Duodenal mucosa (tissue), 2 donors: ENCODE measurements around the gene ANO8.
A peak's percentile ranks its signal among the peaks of the same experiment; 100 is the strongest.

ENCODE experiments used
- H3K27ac ChIP-seq: one replicate; pipeline ENCODE4 v1.7.0; 2013; ENCODE audit warnings: low read depth, low read length
- H3K27me3 ChIP-seq, 2 donors: one replicate each; pipeline ENCODE4 v1.7.0; 2013; ENCODE audit warnings: low read length in 2 of 2, control low read depth in 1 of 2; ENCODE audit not compliant: insufficient read depth in 2 of 2, control insufficient read depth in 1 of 2
- H3K36me3 ChIP-seq, 2 donors: one replicate each; pipeline ENCODE4 v1.7.0; 2013; ENCODE audit warnings: low read length in 2 of 2, control low read depth in 1 of 2; ENCODE audit not compliant: insufficient read depth in 2 of 2, control insufficient read depth in 1 of 2
- H3K4me1 ChIP-seq, 2 donors: one replicate each; pipeline ENCODE4 v1.7.0; 2013; ENCODE audit warnings: low read length in 2 of 2, control low read depth in 1 of 2; ENCODE audit not compliant: insufficient read depth in 2 of 2, control insufficient read depth in 1 of 2
- H3K4me3 ChIP-seq, 2 donors: one replicate each; pipeline ENCODE4 v1.7.0; 2013; ENCODE audit warnings: low read length in 2 of 2, low read depth in 1 of 2
- H3K9ac ChIP-seq, 2 donors: one replicate each; pipeline ENCODE4 v1.7.0; 2013; ENCODE audit warnings: low read length in 2 of 2, low read depth in 1 of 2
- H3K9me3 ChIP-seq, 2 donors: one replicate each; pipeline ENCODE4 v1.7.0; 2013; ENCODE audit warnings: low read length in 2 of 2, control low read depth in 1 of 2; ENCODE audit not compliant: control insufficient read depth in 1 of 2

ANO8 gene

GRCh38 chr19:17359905-17360800, 25.5 kb upstream of the ANO8 start:
- no peak overlapping the region for H3K27ac ChIP-seq
- H3K27me3 ChIP-seq: peaks cover 0 to 2% of the 10 kb centered on the region in 2 donors
- H3K4me1 ChIP-seq: no peaks in the 10 kb centered on the region
- no peak overlapping the region for H3K4me3 ChIP-seq
- no peaks in the 10 kb centered on the region for H3K9me3 ChIP-seq
- H3K36me3 ChIP-seq: no peaks in the 10 kb centered on the region
- H3K9ac ChIP-seq: no peak overlapping the region

- Histone ChIP-seq H3K27ac (no peak overlapping the region), H3K27me3 (no peaks in the 10 kb centered on the region), H3K9ac (no peak overlapping the region), H3K9me3 (no peaks in the 10 kb centered on the region), H3K4me1 (no peaks in the 10 kb centered on the region), H3K4me3 (no peak overlapping the region), H3K36me3 (no peaks in the 10 kb centered on the region)
Observed at GRCh38 chr19:17358395-17358794, 23.7 kb upstream of the ANO8 start.

GRCh38 chr19:17357724-17358123, 23.1 kb upstream of the ANO8 start:
- no peak overlapping the region for H3K27ac ChIP-seq
- no peaks in the 10 kb centered on the region for H3K27me3 ChIP-seq
- no peak overlapping the region for H3K9ac ChIP-seq
- no peak overlapping the region for H3K4me3 ChIP-seq
- H3K36me3 ChIP-seq: no peaks in the 10 kb centered on the region
- no peaks in the 10 kb centered on the region for H3K9me3 ChIP-seq
- no peaks in the 10 kb centered on the region for H3K4me1 ChIP-seq

- Histone ChIP-seq H3K4me1 (no peaks in the 10 kb centered on the region), H3K36me3 (no peaks in the 10 kb centered on the region), H3K27ac (no peak overlapping the region), H3K9ac (no peak overlapping the region), H3K4me3 (no peak overlapping the region), H3K9me3 (no peaks in the 10 kb centered on the region), H3K27me3 (no peaks in the 10 kb centered on the region)
Observed at GRCh38 chr19:17357078-17357666, 22.5 kb upstream of the ANO8 start.

- no peak overlapping the region for H3K4me3 ChIP-seq
- no peak overlapping the region for H3K9ac ChIP-seq
- peaks cover 0 to 7% of the 10 kb centered on the region in 2 donors for H3K27me3 ChIP-seq
- H3K4me1 ChIP-seq: peaks cover 0 to 5% of the 10 kb centered on the region in 2 donors
- H3K9me3 ChIP-seq: no peaks in the 10 kb centered on the region
- no peak overlapping the region for H3K27ac ChIP-seq
- no peaks in the 10 kb centered on the region for H3K36me3 ChIP-seq
Observed at GRCh38 chr19:17353386-17353785, 18.7 kb upstream of the ANO8 start.

- Histone ChIP-seq H3K4me3 (no peak overlapping the region), H3K27me3 (peaks cover 0 to 7% of the 10 kb centered on the region in 2 donors), H3K27ac (no peak overlapping the region), H3K4me1 (peaks cover 0 to 5% of the 10 kb centered on the region in 2 donors), H3K36me3 (no peaks in the 10 kb centered on the region), H3K9ac (no peak overlapping the region), H3K9me3 (no peaks in the 10 kb centered on the region)
Observed at GRCh38 chr19:17352608-17353280, 18.1 kb upstream of the ANO8 start.

- no peak overlapping the region for H3K4me3 ChIP-seq
- peaks cover 0 to 5% of the 10 kb centered on the region in 2 donors for H3K4me1 ChIP-seq
- H3K27ac ChIP-seq: no peak overlapping the region
- peaks cover 0 to 7% of the 10 kb centered on the region in 2 donors for H3K27me3 ChIP-seq
- H3K9me3 ChIP-seq: no peaks in the 10 kb centered on the region
- no peak overlapping the region for H3K9ac ChIP-seq
- H3K36me3 ChIP-seq: no peaks in the 10 kb centered on the region
Observed at GRCh38 chr19:17351815-17352435, 17.3 kb upstream of the ANO8 start.

- H3K36me3 ChIP-seq: no peaks in the 10 kb centered on the region
- no peak overlapping the region for H3K9ac ChIP-seq
- no peaks in the 10 kb centered on the region for H3K9me3 ChIP-seq
- H3K27me3 ChIP-seq: peaks cover 0 to 7% of the 10 kb centered on the region in 2 donors
- H3K27ac ChIP-seq: no peak overlapping the region
- peak overlapping the region in 1 of 2 donors; percentile 10 for H3K4me3 ChIP-seq
- H3K4me1 ChIP-seq: peaks cover 0 to 5% of the 10 kb centered on the region in 2 donors
Observed at GRCh38 chr19:17348700-17349099, 14.0 kb upstream of the ANO8 start.

GRCh38 chr19:17347877-17348276, 13.2 kb upstream of the ANO8 start:
- Histone ChIP-seq H3K27ac (no peak overlapping the region), H3K4me3 (no peak overlapping the region), H3K27me3 (peaks cover 0 to 7% of the 10 kb centered on the region in 2 donors), H3K9me3 (no peaks in the 10 kb centered on the region), H3K36me3 (no peaks in the 10 kb centered on the region), H3K4me1 (peaks cover 0 to 5% of the 10 kb centered on the region in 2 donors), H3K9ac (no peak overlapping the region)
